Progenitor cell of endocrine pancreas (in vitro differentiated cells): Measurements from ENCODE around the gene POLH. TPM values are rescaled to one million over a fixed set of nuclear protein-coding genes. Genes with fewer than 3 reads are reported as not detected.

Source experiments
- DNase-seq: peaks from one replicate; pipeline ENCODE4 v3.0.0; 2021; ENCODE audit warnings: low spot score; ENCODE audit not compliant: unreplicated experiment
- H3K27ac Mint-ChIP-seq: 2 replicates; pipeline ENCODE4 v1.8.0; 2021; ENCODE audit warnings: mild to moderate bottlenecking, moderate library complexity, mixed read lengths
- H3K27me3 Mint-ChIP-seq: 2 replicates; pipeline ENCODE4 v1.8.0; 2021; ENCODE audit warnings: mixed read lengths
- H3K36me3 Mint-ChIP-seq: 2 replicates; pipeline ENCODE4 v1.8.0; 2022; ENCODE audit warnings: mixed read lengths; ENCODE audit not compliant: insufficient read depth
- H3K4me1 Mint-ChIP-seq: 2 replicates; pipeline ENCODE4 v1.8.0; 2021; ENCODE audit warnings: low read depth, mixed read lengths
- H3K4me3 Mint-ChIP-seq: 2 replicates; pipeline ENCODE4 v1.8.0; 2021; ENCODE audit warnings: low read depth, mild to moderate bottlenecking, moderate library complexity, mixed read lengths
- H3K9me3 Mint-ChIP-seq: 2 replicates; pipeline ENCODE4 v1.8.0; 2021; ENCODE audit warnings: low read depth, mixed read lengths
- CTCF ChIP-seq: fragments of 200-600 bp; sonication (generic); IDR thresholded peaks from one replicate; pipeline ENCODE4 v1.5.0; 2021; ENCODE audit warnings: antibody characterized with exemption, mild to moderate bottlenecking; ENCODE audit not compliant: unreplicated experiment
- total RNA-seq: library from RNA; stranded (reverse); gene quantifications from 2 replicates; pipeline ENCODE4 v1.2.1, GENCODE V29; 2021

Gene POLH
- total RNA-seq, 1 donor from 2014 or later, result 14.5 TPM

- no peak for TF ChIP-seq CTCF
- no peak for DNase-seq
- H3K27ac Mint-ChIP-seq, result no peak overlapping the region
- H3K9me3 Mint-ChIP-seq, result no peaks in the 10 kb centered on the region
- no peaks in the 10 kb centered on the region for H3K27me3 Mint-ChIP-seq
- H3K36me3 Mint-ChIP-seq, result peaks cover 6% of the 10 kb centered on the region
- no peaks in the 10 kb centered on the region for H3K4me1 Mint-ChIP-seq
- no peak overlapping the region for H3K4me3 Mint-ChIP-seq
Observed at GRCh38 chr6:43614396-43614730, 38.4 kb downstream of the POLH start.

- TF ChIP-seq CTCF, result no peak
- Mint-ChIP-seq H3K9me3 (no peaks in the 10 kb centered on the region), H3K36me3 (peaks cover 7% of the 10 kb centered on the region), H3K4me1 (no peaks in the 10 kb centered on the region), H3K27ac (peak overlapping the region; percentile 74), H3K27me3 (no peaks in the 10 kb centered on the region), H3K4me3 (no peak overlapping the region)
- DNase-seq, result no peak
Observed at GRCh38 chr6:43616725-43617472, 40.9 kb downstream of the POLH start.

GRCh38 chr6:43621078-43621835 is 45.3 kb downstream of the POLH start:
- DNase-seq, result no peak
- no peak overlapping the region for H3K27ac Mint-ChIP-seq
- H3K27me3 Mint-ChIP-seq, result no peaks in the 10 kb centered on the region
- H3K4me3 Mint-ChIP-seq, result no peak overlapping the region
- H3K9me3 Mint-ChIP-seq, result no peaks in the 10 kb centered on the region
- peaks cover 17% of the 10 kb centered on the region for H3K36me3 Mint-ChIP-seq
- H3K4me1 Mint-ChIP-seq, result no peaks in the 10 kb centered on the region
- TF ChIP-seq CTCF, result no peak

GRCh38 chr6:43621836-43622180 is 45.8 kb downstream of the POLH start:
- H3K27ac Mint-ChIP-seq, result no peak overlapping the region

GRCh38 chr6:43622541-43622940 is 46.6 kb downstream of the POLH start:
- Mint-ChIP-seq H3K4me1 (peaks cover 6% of the 10 kb centered on the region), H3K27me3 (no peaks in the 10 kb centered on the region), H3K27ac (no peak overlapping the region), H3K36me3 (peaks cover 19% of the 10 kb centered on the region), H3K9me3 (no peaks in the 10 kb centered on the region), H3K4me3 (no peak overlapping the region)
- no peak for DNase-seq
- TF ChIP-seq CTCF, result no peak

More at GRCh38 chr6:43621836-43622180, 45.8 kb downstream of the POLH start:
- Mint-ChIP-seq H3K27me3 (no peaks in the 10 kb centered on the region), H3K4me1 (peaks cover under 1% of the 10 kb centered on the region), H3K4me3 (no peak overlapping the region), H3K9me3 (no peaks in the 10 kb centered on the region), H3K36me3 (peaks cover 19% of the 10 kb centered on the region)
- DNase-seq, result no peak
- no peak for TF ChIP-seq CTCF
